Ovary (tissue), 3 donors: ENCODE results near the gene IFIH1.

ENCODE experiments used
- CTCF ChIP-seq, 3 donors: fragments of 450-650 bp in 2 of 3; fragments of 200-600 bp in 1 of 3; IDR thresholded peaks; one replicate each; pipeline versions ENCODE4 v1.5.1 to v1.8.0; 2016 to 2022; ENCODE audit warnings: antibody characterized with exemption in 3 of 3, mild to moderate bottlenecking in 1 of 3
- EP300 ChIP-seq: sonication (generic); formaldehyde crosslinking; IDR thresholded peaks from one replicate; pipeline ENCODE4 v1.6.1; 2017; ENCODE audit warnings: antibody characterized with exemption
- POLR2A ChIP-seq: fragments of 450-650 bp; IDR thresholded peaks from one replicate; pipeline ENCODE4 v1.6.1; 2017; ENCODE audit warnings: antibody characterized with exemption, mild to moderate bottlenecking, moderate library complexity
- donor health status: DM: no; HTN: no; CAD: no.

DNA sequence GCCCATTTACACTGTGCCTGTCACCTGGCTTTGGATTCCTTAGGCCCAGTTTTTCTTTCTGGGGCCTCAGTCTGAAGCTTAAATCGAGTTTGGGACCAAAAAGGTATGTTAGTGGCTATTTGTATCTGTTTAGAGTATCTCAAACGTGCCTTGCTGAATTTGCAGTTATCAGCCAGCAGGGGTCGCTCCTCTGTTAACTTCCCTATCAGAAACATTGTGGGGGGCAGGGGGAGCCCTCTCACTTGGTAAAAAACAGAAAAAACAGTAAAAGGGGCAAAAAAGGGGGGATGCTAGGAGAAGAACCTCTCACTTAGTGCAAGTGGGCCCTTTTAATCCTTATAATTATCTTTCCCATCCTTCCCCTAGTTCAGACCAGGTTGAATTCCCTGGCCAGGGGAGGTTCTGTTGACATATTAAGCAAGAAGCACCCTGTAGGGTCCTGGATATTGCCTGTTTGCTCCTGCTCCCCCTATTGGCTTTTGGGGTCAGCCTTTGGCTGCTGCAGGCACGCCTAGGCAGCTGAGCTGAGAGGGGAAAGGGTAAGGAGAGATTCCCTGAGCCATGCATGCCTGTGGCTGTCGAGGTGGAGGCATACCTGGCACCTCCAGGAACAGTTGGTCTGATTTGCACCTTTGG lies 8.8 kb upstream of the IFIH1 start:
- no peak for TF ChIP-seq CTCF (IDR thresholded peaks at IDR 0.05)
- no peak for TF ChIP-seq POLR2A
- no peak for TF ChIP-seq EP300
